ENCODE measurements around the gene MIR17HG.

DNA sequence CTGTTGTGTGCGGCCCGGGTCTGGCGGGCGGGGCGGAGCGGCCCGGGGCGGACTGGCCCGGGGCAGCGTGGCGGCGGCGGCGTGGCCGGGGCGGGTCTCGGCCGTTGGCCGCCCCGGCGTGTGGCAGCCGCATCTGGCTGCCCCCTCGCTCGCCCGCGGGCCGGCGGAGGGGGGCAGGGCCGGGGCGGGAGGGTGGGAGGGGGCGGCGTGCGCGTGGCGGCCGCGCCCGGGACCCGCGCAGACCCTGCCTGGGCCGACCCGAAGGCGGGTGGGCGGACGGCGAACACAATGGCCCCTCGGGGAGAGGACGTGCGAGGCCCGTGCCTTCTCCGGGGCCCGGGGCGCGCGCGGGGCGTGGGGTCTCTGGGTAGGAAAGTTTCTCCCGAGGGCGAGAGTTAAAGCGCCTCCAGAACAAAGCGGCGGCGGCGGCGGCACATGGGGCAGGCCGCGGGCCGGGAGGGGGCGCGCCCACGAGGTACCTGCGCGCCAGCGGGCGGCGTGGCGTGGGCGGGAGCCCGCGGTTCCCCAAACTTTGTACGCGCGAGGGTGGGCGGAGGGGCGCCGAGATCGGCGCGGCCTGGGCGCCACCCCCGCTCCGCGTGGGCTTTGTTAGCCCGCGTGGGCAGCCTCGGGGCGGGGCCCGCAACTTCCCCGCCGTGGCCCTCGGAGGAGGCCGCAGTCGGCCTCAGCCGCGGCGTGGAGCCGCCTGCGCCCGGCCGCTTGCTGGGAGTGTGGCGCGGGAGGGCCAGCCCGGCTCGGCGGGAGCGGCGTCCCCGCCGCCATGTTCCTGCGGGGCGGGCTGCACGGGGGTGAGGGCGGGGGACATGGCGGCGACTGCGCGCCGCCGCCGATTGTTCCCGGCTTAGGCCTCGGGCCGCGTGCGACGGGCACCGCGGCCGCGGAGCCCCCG is 764 bp downstream of the MIR17HG start:
- peak; percentile 18; the same call in 1 of the 2 replicates for TF ChIP-seq CTCF (IDR thresholded peaks at IDR 0.05; ENCODE audit: low read length)
- no peak for TF ChIP-seq EZH2 (IDR thresholded peaks at IDR 0.05; ENCODE audit: borderline replicate concordance, low read length)

All from OCI-LY1 (cell line).